Measurements from ENCODE around the gene SAP25. TPM values are rescaled to one million over a fixed set of nuclear protein-coding genes. Genes with fewer than 3 reads are reported as not detected.

Gene SAP25
- total RNA-seq (2021; fragmentation: NEBNext Ultra II Directional; extraction: Animal tissue kit (Norgen Biotek cat#: 25700)) = 5.4 and 5.8 TPM in 2 replicates
- polyA plus RNA-seq (2011; rRNA removed) = 3.6 and 8.2 TPM in 2 replicates
- 2.3 TPM for polyA plus RNA-seq (2011; cell fraction: cytosol; rRNA removed)
- 33.0 TPM for polyA plus RNA-seq (2011; cell fraction: nucleus; rRNA removed)
- polyA plus RNA-seq (2012, experiment 1 of 2) = 4.8 to 6.4 TPM (median 5.3 TPM) in 4 replicates
- polyA plus RNA-seq (2012, experiment 2 of 2) = 4.1 TPM
- 5.7 TPM for polyA plus RNA-seq (2013, experiment 1 of 2)
- 4.9 TPM for polyA plus RNA-seq (2013, experiment 2 of 2)
- polyA minus RNA-seq (2011; rRNA and poly(A)+ RNA removed) = not detected in 2 replicates
- polyA minus RNA-seq (2011; cell fraction: cytosol; rRNA and poly(A)+ RNA removed) = not detected
- 3.1 TPM for polyA minus RNA-seq (2011; cell fraction: nucleus; rRNA and poly(A)+ RNA removed)
- long read RNA-seq, experiment 1, partial matches to known transcripts = 0 of 2 reads
- long read RNA-seq, experiment 1, other reads (novel, unspliced or antisense) = 0 of 2 reads
- long read RNA-seq, experiment 2 = 0 reads

GRCh38 chr7:100573691-100574361 lies at the start of gene SAP25:
SAP25 (minus strand) TSS chr7:100573900; CDS start chr7:100573742, 158 bp downstream.
- H3K14ac ChIP-seq (ENCODE audit: insufficient read length) = no peak within 1 kb of the TSS
- FAIRE-seq (no peak), DNase-seq (ENCODE audit: low read depth in 1 of 2, low spot score in 2 of 2) (peak in 1 of 2 experiments; percentile 84)
- POLR2A ChIA-PET (ENCODE audit: partially characterized antibody) = interaction anchor here (0.6 to 4.8 kb wide), 2 partner anchors 10 to 15 kb away, joined by 3 to 83 read pairs; partner anchors contain the start of genes FBXO24 and LRCH4
- peaks cover 8% of the 10 kb centered on the region; the same call in 1 of the 2 replicates for H3K23me2 ChIP-seq (ENCODE audit: low read depth, low read length)
- H3K4ac ChIP-seq (replicated peaks; ENCODE audit: insufficient read length, low read depth, low read length) = peak within 1 kb of the TSS; percentile 91
- no peak within 1 kb of the TSS for H2BK12ac ChIP-seq (ENCODE audit: low read depth, low read length)
- no peak within 1 kb of the TSS for H4K91ac ChIP-seq (replicated peaks; ENCODE audit: insufficient read length, low read length)
- no peaks in the 10 kb centered on the region for H3K79me2 ChIP-seq (ENCODE audit: control insufficient read depth in 1 of 2, insufficient read depth in 2 of 2, low read length in 2 of 2)
- no peak within 1 kb of the TSS for H2BK5ac ChIP-seq (ENCODE audit: low read depth, low read length)
- peaks cover 2 to 24% (median 16%) of the 10 kb centered on the region in 4 experiments; a peak in 5 of 8 replicates for H3K36me3 ChIP-seq (ENCODE audit: control insufficient read depth in 2 of 4, insufficient read depth in 4 of 4, low read length in 3 of 4)
- no peak within 1 kb of the TSS for H4K5ac ChIP-seq (ENCODE audit: insufficient read length, low read depth, low read length)
- 81% methylated on average over 39 of the region's 70 CpGs; no CpG with 5 or more reads in 1 of the 2 experiments for WGBS, 2 experiments (ENCODE audit: extremely low coverage in 1 of 2, insufficient coverage in 1 of 2, insufficient read length in 1 of 2, insufficient replicate concordance in 2 of 2, low coverage in 1 of 2, low lambda C conversion rate in 2 of 2, missing lambda C conversion rate in 1 of 2)
- H4K8ac ChIP-seq (ENCODE audit: extremely low read depth, insufficient read depth, low read length) = peak within 1 kb of the TSS; percentile 35; the same call in 1 of the 2 replicates
- peaks cover 0 to 8% of the 10 kb centered on the region in 2 experiments for H4K20me1 ChIP-seq (replicated peaks in 1 of 2; ENCODE audit: control insufficient read depth in 1 of 2, insufficient read depth in 2 of 2, low read length in 2 of 2)
- H2AFZ ChIP-seq (ENCODE audit: low read length) = no peak within 1 kb of the TSS
- H3K27ac ChIP-seq (ENCODE audit: low read depth, low read length) = no peak within 1 kb of the TSS; the same call in 1 of the 2 replicates
- no peaks in the 10 kb centered on the region for H3K9me3 ChIP-seq (ENCODE audit: insufficient read depth in 2 of 2, low read depth in 1 of 2, low read length in 1 of 2)
- no peak within 1 kb of the TSS for H3K4me2 ChIP-seq (ENCODE audit: insufficient read depth in 1 of 2, low read depth in 2 of 2, low read length in 2 of 2)
- 0 out of 2 replicates have a peak within 1 kb of the TSS, but pooled peaks have one; percentile 39 for H2AK5ac ChIP-seq (ENCODE audit: low read depth, low read length)
- H2BK15ac ChIP-seq (ENCODE audit: low read length) = peak within 1 kb of the TSS; percentile 72; the same call in 1 of the 2 replicates
- H3K4me3 ChIP-seq (ENCODE audit: extremely low read depth in 1 of 4, insufficient read depth in 2 of 4, low read depth in 3 of 4, low read length in 4 of 4) = no peak within 1 kb of the TSS
- no peak within 1 kb of the TSS for H3K23ac ChIP-seq (ENCODE audit: insufficient read length)
- peaks cover 2% of the 10 kb centered on the region; the same call in 1 of the 2 replicates for H3K79me1 ChIP-seq (ENCODE audit: low read depth, low read length)
- H3K4me1 ChIP-seq (replicated peaks in 1 of 4; ENCODE audit: control insufficient read depth in 3 of 4, insufficient read depth in 4 of 4, low read length in 3 of 4) = peaks cover 0 to 31% (median 22%) of the 10 kb centered on the region in 4 experiments; a peak in 6 of 7 replicates
- peak within 1 kb of the TSS; percentile 72; the same call in 1 of the 2 replicates for H2BK20ac ChIP-seq (ENCODE audit: low read length)
- H3K9ac ChIP-seq (replicated peaks in 1 of 4; ENCODE audit: extremely low read depth in 1 of 4, low read depth in 3 of 4, low read length in 3 of 4) = no peak within 1 kb of the TSS
- CTCF ChIA-PET (ENCODE audit: partially characterized antibody) = interaction anchor here (0.9 to 4.8 kb wide), 8 partner anchors 9 to 181 kb away, joined by 3 to 53 read pairs (median 4); partner anchors contain the start of genes FBXO24 and LRCH4
- H3K18ac ChIP-seq (ENCODE audit: extremely low read depth, low read length) = peak within 1 kb of the TSS; percentile 48; the same call in 1 of the 2 replicates
- peaks cover 0 to 4% (median under 1%) of the 10 kb centered on the region in 4 experiments; a peak in 1 of 7 replicates for H3K27me3 ChIP-seq (replicated peaks in 1 of 4; ENCODE audit: control insufficient read depth in 3 of 4, extremely low read depth in 1 of 4, insufficient read depth in 3 of 4, low read length in 3 of 4)
- no peak within 1 kb of the TSS for H2BK120ac ChIP-seq (replicated peaks; ENCODE audit: low read depth, low read length)
- H3K56ac ChIP-seq (replicated peaks; ENCODE audit: insufficient read length, low read depth, low read length) = no peak within 1 kb of the TSS
- peak in 1 of 2 experiments; percentile 22; a peak in 1 of 3 replicates for TF ChIP-seq POLR2A (IDR thresholded peaks at IDR 0.05; ENCODE audit: control extremely low read depth in 1 of 2, low read depth in 2 of 2, low read length in 2 of 2)
- TF ChIP-seq E2F6 (IDR thresholded peaks at IDR 0.05) = peak; percentile 87
- no peak for TF ChIP-seq EP300 (IDR thresholded peaks at IDR 0.05; ENCODE audit: borderline replicate concordance in 1 of 2, low read depth in 2 of 2, low read length in 2 of 2)
- 0 out of 4 replicates have a peak, but pooled peaks of 1 of the 2 experiments have one; percentile 25 for TF ChIP-seq SIN3A (conservative IDR thresholded peaks at IDR 0.05 in 1 of 2, IDR thresholded peaks at IDR 0.05 in 1 of 2; ENCODE audit: low read depth in 1 of 2, low read length in 2 of 2)
- peak; percentile 96 for TF ChIP-seq MAX (IDR thresholded peaks at IDR 0.05)
